Epithelial cell of esophagus (primary cell): ENCODE results near the gene PREB.

Experiments
- DNase-seq: peaks from one replicate; pipeline ENCODE4 v3.0.0; 2010; ENCODE audit warnings: low read depth
- H3K4me3 ChIP-seq: 2 replicates; pipeline ENCODE4 v1.5.1; 2011; ENCODE audit warnings: mild to moderate bottlenecking, low read length, control low read depth
- CTCF ChIP-seq: IDR thresholded peaks from 2 replicates; pipeline ENCODE4 v1.5.1; 2011; ENCODE audit warnings: low read depth, mild to moderate bottlenecking, low read length, control low read depth, inconsistent platforms; ENCODE audit not compliant: insufficient read depth; ENCODE audit errors: missing control alignments

Gene PREB

DNA sequence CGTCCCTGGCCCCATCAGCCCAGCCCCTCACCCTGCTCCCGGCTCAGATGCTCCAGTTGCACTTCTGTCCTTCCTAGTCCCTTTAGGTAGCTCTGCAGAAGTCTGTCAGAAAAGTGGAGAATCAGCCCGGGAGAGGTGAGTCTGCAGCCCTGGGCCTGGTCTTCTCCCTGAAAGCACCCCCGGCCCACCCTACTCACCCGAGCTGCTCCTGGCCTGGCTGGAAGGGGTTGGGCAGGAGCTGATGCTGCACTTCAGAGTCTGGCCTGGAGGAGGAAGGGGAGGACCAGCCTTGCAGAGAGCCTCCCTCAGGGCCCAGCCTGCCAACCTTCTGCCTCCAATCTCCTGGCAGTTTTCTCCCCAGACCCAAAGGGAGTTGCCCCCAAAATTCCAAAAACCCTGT, 32.1 kb downstream of the PREB start:
- no peak for DNase-seq
- TF ChIP-seq CTCF, result no peak
- H3K4me3 ChIP-seq, result no peak overlapping the region

GRCh38 chr2:27100036-27100435, 34.4 kb downstream of the PREB start:
- DNase-seq, result no peak
- TF ChIP-seq CTCF, result no peak
- no peak overlapping the region for H3K4me3 ChIP-seq

GRCh38 chr2:27099334-27099955, 35.0 kb downstream of the PREB start:
- DNase-seq, result no peak
- no peak for TF ChIP-seq CTCF
- no peak overlapping the region for H3K4me3 ChIP-seq

- TF ChIP-seq CTCF, result no peak
- no peak overlapping the region for H3K4me3 ChIP-seq
- no peak for DNase-seq
Observed at GRCh38 chr2:27097341-27097740, 37.1 kb downstream of the PREB start.

- no peak for DNase-seq
- no peak for TF ChIP-seq CTCF
- H3K4me3 ChIP-seq, result no peak overlapping the region
Observed at GRCh38 chr2:27096748-27097297, 37.6 kb downstream of the PREB start.

DNA sequence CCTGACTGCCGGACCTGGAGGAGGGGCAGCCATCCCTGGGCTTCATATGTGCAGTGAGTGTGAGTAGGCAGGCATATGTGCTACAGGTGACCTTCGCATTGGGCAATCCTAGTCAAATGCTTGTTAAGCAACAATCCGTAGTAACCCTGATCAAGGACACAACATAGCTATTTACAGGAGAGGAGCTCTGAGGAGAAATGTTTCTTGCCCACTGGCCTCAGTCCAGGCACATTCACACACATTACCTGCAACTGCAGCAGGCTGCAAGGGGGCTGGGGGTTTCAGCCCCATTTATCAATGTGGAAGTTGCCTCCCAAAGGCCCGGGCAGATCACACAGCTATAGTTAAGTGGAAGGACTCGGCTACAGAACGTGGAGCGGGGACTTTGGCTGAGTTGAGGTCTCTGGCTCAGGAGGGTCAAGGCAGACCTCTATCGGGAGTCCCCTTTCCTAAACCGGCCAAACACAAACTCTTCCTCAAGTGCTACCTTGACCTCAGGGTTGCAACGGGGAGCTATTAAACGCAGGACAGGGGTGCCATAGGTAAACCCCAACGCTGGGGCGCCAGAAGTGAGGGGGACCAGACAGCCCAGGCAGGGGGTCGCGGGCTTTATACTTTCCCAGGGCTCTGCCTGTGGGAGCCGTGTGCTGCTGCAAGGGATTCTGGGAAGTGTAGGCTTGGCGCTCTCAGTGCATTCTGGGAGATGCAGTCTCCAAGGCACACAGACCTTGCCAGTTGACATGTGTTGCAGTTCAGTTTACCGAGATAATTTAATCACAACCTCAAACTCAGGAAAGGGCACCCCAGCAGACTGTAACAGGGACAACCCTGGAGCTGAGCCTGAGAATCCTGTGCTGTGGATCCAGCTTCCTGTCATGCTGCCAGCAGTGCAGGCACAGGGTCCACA, 38.4 kb downstream of the PREB start:
- peak; percentile 66 for DNase-seq
- H3K4me3 ChIP-seq, result peak overlapping the region; percentile 9
- no peak for TF ChIP-seq CTCF
